Embryonic facial prominence (tissue), 1 donor: Measurements from ENCODE around the gene RAB11A.

Source experiments
- DNase-seq: peaks from one replicate; pipeline ENCODE4 v3.0.0-alpha.2; 2016; ENCODE audit errors: extremely low spot score

Gene RAB11A

GRCh38 chr15:65869126-65869953 lies at the start of gene RAB11A:
Gene RAB11A, plus strand, starts transcription at chr15:65869491. Its CDS starts 95 bp downstream, at chr15:65869586.
- DNase-seq: peak; percentile 97

DNA sequence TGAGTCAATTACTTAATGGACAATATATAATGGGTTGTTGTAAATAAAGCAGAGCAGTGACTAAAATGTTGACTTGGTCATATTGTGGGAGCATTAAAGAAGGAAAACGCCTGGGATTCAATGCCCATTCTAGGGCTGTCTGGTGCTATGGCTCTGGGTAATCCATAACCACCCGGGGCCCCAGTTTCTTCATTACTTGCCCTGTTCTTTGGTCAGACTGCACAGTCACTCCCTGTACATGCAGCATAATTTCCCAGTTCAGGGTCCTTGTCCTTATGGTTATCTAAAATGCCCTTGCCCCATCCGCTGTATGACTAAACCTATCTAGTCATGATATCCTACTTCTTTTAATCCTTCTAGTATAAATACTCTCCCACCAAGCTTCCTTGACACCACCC lies 49.7 kb upstream of the RAB11A start:
- DNase-seq: no peak

DNA sequence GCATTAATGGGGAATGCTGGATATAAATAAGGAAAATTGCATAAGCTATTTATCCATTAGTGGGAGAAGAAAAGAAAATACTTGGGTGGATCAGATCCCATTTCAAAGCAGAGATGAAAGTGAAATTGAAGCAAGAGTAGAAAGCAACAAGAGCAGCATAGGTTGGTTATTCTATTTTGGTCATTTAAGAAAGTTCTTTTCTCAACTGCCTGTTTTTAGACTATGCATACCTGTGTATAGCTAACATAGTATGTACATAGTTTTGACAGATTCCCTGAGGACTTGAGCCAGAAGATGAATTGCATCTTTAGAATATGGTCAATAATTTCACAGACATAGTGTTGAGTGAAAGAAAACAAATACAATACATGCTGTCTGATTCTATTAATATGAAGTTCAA lies 48.2 kb upstream of the RAB11A start:
- no peak for DNase-seq

DNA sequence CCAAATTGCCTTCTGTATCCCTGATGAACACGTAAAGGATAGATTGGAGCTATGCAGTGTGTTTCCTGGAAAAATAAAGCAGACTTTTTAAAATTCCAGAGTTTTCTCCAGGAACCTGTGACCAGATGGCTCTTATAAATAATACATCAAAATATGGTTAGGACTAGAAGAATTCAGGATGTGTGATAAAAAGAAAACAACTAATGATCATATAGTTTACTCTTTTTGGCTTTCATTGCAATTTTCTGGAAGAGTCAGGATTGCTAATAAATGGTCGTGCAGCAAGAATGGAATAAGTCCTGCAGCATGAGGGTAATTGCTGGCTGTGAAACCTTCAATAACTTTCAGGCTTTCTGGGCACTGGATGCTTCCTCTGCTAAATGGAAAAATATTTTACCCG lies 47.0 kb upstream of the RAB11A start:
- no peak for DNase-seq

DNA sequence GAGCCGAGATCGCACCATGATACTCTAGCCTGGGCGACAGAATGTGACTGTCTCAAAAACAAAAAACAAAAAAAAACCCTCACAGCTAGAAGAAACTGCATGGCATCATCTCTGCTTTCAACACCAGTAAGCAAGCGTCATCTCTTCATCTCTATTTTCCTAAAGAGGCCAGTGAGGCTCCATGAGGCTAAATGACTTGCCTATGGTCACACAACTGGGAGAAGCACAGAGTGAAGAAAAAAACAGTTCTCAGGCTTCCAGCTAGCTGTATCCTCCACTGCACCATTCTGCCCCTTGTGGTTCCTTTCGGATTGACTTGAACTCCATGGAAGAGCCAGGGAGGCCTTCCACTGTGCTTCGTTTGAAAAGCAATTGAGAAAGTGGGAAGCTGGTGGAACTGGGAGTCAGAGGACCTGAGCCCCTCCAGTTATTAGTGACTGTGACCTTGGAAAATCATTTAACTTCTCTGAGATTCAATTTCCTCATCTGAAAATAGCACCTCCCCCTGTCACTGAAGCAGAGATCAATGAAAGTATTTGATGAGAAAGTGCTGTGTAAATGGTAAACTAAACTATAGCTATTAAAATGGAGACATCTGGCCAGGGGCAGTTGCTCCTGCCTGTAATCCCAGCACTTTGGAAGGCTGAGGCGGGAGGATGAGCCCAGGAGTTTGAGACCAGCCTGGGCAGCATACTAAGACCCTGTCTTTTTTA lies 45.1 kb upstream of the RAB11A start:
- no peak for DNase-seq

DNA sequence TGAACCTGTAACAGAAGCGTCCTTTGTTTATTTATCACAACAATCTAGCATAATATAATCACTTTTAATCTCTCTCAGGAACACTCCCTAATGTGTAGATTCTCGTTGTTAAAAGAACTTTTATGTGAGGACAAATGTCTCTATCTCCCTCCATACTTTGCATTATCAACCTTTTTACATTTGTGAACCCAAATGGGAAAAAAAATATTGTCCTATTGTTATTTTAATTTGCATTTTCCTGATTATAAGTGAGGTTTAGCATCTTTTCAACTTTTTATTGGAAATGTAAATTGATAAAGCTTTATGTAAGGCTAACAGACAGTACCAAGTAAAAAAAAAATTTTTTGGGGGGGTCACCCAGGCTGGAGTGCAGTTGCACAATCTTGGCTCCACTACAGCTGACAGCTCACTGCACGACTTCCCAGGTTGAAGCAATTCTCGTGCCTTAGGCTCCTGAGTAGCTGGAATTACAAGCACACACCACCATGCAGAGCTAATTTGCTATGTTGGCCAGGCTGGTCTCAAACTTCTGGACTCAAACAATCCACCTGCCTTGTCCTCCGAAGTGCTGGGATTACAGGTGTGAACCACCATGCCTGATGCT lies 44.2 kb upstream of the RAB11A start:
- DNase-seq: no peak

DNA sequence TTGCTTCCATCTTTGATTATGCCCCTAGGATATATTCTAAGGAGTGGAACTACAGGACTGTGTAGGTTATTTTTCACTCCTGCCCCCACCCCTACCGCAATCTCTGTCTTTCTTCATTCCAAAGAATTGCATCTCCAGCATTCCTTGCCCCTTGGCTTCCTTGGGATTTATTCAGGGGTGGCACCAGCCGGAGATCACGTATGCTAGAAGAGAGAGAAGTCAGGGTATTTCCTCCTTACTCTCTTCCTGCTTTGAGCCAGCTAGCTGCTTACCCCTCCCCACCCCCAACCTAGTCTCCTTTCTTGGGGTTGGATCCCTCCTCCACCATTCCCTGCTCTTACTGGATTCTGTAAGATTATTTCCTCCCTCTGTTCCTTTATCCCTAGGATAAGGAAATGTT lies 42.2 kb upstream of the RAB11A start:
- no peak for DNase-seq

- DNase-seq: no peak
Measured at GRCh38 chr15:65828585-65828984, 40.7 kb upstream of the RAB11A start.

GRCh38 chr15:65829130-65829764 lies 40.0 kb upstream of the RAB11A start:
- no peak for DNase-seq

DNA sequence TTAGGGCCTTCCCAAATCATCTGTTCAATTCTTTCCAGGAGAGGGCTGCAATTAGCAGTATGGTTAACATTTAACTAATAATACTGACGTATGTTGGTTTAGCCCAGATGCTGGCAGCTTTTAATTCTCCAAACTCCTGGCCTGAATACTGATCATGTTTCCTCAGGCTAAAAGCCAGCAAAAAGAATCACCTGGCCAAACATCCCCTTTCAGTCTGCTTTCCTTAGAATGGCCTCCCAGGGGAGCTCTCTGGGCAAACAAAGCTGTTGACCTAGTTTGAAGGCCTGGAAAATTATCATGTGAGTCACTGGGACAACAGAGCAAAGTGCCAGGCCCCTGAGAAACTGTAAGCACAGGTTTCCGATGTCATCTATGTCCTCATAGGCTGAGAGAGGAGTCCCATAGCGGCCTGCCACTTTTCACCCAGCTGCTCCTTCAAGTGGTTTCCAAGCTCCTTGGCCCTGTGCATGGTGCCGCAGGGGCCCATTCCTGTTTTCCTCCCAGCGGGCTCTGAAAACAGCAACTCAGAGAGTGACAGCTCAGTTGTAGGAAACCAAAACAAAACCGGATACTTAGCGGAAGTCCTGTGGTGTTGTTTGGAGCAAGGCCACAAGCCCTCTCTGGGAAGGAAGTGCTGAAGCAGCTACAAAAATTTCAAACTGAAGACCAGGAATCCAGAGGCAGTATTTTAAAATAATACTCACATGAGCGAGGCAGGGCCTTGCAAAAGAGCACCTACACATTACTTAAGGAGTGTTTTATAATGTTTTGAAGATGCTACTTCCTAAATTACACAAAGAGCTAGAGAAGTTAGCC lies 36.5 kb upstream of the RAB11A start:
- no peak for DNase-seq

- DNase-seq: no peak
Measured at GRCh38 chr15:65833501-65834205, 35.6 kb upstream of the RAB11A start.

DNA sequence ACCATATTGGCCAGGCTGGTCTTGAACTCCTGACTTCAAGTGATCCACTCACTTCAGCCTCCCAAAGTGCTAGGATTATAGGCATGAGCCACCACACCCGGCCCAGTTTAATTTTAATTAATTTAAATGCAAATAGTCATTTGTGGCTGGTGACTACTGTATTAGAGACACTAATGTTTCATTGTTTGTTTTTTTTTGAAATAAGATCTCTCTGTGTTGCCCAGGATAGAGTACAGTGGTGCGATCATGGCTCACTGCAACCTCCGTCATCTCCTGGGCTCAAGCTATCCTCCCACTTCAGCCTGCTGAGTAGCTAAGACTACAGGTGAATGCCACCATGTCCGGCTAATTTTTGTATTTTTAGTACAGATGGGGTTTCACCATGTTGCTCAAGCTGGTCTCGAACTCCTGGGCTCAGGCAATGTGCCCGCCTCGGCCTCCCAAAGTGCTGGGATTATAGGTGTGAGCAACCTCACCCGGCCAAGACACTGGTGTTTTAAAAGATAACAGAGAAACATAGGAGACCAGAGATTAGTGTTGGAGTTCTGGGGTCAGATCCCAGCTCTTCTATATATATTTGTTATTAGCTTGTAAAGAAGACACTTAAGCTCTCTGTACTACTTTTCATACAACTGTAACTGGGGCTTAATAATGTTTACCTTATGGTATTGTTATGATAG lies 34.5 kb upstream of the RAB11A start:
- DNase-seq: no peak

GRCh38 chr15:65835447-65835846 lies 33.8 kb upstream of the RAB11A start:
- DNase-seq: no peak

DNA sequence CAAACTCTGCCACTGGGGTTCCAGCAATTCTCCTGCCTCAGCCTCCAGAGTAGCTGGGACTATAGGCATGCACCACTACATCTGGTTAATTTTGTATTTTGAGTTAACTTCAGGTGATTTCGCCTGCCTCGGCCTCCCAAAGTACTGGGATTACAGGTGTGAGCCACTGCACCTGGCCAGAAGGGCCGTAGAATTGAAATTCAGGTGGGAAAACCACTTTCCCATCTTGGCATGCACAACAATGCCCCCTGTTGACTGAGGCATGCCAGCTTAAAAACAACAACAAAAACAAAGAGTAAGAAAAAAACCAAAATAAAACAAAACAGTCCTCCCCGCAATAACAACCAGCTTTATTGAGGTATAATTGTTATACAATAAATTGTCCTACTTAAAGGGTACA lies 32.6 kb upstream of the RAB11A start:
- no peak for DNase-seq

- DNase-seq: no peak
Measured at GRCh38 chr15:65837301-65838294, 31.7 kb upstream of the RAB11A start.

DNA sequence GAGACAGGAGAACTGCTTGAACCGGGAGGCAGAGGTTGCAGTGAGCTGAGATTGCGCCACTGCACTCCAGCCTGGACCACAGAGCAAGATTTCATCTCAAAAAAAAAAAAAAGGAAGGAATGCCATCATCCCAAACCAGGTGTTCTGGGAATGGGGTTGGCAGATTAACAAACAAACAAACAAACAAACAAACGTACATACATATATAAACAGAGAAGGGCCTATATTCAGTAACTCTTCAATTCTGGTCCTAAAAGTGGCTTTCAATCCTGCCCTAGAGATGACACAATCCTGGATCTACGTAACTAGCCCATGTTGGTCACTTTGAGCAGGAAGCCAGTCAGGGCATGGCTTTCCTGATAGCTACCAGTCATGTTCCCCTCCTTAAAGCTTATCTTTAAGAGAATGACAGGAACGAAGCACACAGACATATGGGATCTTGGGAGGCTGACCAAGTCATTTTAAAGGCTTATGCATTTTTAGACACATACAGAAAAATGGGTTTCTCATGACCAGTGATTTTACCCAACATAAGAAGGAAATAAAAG lies 29.9 kb upstream of the RAB11A start:
- no peak for DNase-seq

GRCh38 chr15:65839985-65840384 lies 29.3 kb upstream of the RAB11A start:
- DNase-seq: no peak

DNA sequence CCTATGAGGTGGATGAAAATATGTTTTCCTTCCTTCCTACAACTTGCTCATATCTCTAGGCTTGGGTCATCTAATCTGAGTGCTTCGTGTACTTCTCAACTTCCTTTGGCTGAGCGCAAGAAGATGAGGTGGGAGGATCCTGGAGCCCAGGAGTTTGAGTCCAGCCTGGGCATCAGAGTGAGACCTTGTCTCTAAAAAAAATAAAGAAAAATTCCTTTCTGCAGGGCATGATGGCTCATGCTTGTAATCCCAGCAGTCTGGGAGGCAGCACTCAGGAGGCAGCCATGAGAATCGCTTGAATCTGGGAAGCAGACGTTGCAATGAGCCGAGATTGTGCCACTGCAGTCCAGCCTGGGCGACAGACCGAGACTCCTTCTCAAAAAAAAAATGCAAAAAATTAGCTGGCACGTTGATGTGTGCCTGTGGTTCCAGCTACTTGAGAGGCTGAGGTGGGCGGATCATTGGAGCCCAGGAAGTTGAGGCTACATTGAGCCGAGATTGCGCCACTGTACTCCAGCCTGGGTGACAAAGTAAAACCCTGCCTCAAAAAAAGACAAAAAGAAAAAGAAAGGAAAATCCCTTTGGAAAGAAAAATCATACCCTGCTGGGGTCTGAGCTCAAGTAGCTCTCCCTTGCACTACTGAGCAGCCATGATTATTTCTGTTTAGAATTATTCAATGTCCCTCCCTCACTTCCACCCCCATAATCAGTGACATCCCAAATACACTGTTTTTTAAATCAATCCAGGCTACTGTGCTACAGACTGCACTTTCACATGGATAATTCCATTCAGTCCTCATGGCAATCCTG lies 28.0 kb upstream of the RAB11A start:
- no peak for DNase-seq
